GM19035 (cell line): ENCODE measurements around the gene IGF2BP3.

ENCODE experiments used
- ATAC-seq: cut with Tn5 transposase; IDR thresholded peaks from one replicate; pipeline ENCODE4 v1.9.1; 2021; ENCODE audit not compliant: unreplicated experiment

Gene IGF2BP3

GRCh38 chr7:23298885-23299769, 171.2 kb downstream of the IGF2BP3 start, which contains the start of gene MALSU1:
Gene MALSU1, plus strand, starts transcription at chr7:23299339. Its CDS starts 14 bp downstream, at chr7:23299353.
- peak; percentile 99 for ATAC-seq

GRCh38 chr7:23298141-23298881, 172.0 kb downstream of the IGF2BP3 start:
- ATAC-seq: no peak

- no peak for ATAC-seq
Observed at GRCh38 chr7:23295401-23295697, 174.9 kb downstream of the IGF2BP3 start.

DNA sequence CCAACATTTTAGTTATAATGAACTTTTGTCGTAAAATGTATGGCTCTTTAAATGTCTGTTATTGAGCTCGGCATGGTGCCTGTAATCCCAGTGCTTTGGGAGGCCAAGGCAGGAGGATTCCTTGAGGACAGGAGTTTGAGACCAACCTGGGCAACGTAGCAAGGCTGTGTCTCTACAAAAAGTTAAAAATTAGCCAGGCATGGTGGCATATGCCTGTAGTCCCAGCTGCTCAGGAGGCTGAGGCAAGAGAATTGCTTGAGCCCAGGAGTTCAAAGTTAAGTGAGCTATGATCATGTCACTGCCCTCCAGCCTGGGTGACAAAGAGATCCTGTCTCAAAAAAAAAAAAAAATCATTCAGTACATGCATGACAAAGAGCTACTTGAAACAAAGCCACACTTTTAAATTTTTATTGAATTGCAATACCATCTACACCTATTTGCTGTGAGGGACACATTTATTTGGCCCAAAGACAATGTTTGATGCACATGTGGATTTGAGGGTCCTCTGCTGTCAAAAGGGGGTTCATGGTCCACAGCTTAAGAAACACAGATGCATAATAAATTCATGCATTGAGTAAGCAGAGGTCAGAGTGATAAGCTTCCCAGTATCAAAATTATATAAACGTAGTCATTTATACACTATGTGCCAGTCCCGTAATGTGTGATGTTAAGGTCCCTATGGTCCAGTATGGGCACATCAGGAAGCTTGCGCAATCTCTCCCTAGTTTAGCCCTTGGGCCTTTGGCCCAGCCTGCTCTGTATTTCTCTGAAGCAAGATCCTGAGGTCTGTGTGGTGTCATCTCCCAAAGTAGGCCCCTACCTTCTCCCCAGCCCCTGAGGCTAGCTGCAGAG, 175.5 kb downstream of the IGF2BP3 start:
- no peak for ATAC-seq

GRCh38 chr7:23293500-23294073, 176.7 kb downstream of the IGF2BP3 start:
- no peak for ATAC-seq

- no peak for ATAC-seq
Observed at GRCh38 chr7:23292623-23293022, 177.7 kb downstream of the IGF2BP3 start.

GRCh38 chr7:23291957-23292560, 178.2 kb downstream of the IGF2BP3 start:
- no peak for ATAC-seq

- ATAC-seq: no peak
Observed at GRCh38 chr7:23290993-23291392, 179.3 kb downstream of the IGF2BP3 start.

GRCh38 chr7:23287612-23288011, 182.7 kb downstream of the IGF2BP3 start:
- no peak for ATAC-seq

DNA sequence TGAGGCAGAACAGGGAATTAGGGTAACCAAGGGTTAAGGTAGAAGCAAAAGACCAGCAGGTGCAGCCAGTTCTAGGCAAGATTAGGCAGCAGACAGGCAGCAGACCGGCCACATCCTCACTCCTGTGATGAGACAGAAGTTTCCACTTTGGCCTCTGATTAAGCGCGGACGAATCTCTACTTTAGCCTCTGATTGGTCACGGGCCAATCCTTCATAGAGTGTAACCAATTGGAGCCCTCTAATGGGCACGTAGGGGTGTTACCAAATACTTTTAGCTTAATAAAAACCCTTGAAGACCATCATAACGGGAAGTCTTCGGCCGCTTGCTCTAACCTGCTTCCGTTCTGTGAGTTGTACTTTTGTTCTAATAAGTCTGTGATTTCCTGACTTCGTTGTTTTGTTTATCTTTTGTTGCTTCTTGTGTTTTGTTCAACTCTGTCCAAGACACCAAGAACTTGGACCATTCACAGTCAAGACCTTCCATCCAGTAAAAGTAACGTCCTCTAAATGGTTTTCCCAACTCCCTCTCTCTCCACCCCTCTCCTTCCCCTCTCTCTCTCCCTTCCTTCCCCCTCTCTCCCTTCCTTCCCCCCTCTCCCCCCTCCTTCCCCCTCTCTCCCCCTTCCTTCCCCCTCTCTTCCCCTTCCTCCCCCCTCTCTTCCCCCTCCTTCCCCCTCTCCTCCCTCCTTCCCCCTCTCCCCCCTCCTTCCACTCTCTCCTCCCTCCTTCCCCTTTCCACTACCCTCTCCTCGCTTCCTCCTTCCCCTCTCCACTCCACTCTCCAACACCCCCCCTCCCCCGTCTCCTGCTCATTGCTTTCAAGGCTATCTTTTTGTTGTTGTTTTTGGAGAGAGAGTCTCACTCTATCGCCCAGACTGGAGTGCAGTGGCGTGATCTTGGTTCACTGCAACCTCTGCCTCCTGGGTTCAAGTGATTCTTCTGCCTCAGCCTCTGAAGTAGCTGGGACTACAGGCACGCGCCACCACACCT, 184.3 kb downstream of the IGF2BP3 start:
- ATAC-seq: no peak

- no peak for ATAC-seq
Observed at GRCh38 chr7:23284871-23285270, 185.4 kb downstream of the IGF2BP3 start.

- no peak for ATAC-seq
Observed at GRCh38 chr7:23283086-23283485, 187.2 kb downstream of the IGF2BP3 start.

GRCh38 chr7:23279819-23280525, 190.3 kb downstream of the IGF2BP3 start:
- ATAC-seq: no peak

DNA sequence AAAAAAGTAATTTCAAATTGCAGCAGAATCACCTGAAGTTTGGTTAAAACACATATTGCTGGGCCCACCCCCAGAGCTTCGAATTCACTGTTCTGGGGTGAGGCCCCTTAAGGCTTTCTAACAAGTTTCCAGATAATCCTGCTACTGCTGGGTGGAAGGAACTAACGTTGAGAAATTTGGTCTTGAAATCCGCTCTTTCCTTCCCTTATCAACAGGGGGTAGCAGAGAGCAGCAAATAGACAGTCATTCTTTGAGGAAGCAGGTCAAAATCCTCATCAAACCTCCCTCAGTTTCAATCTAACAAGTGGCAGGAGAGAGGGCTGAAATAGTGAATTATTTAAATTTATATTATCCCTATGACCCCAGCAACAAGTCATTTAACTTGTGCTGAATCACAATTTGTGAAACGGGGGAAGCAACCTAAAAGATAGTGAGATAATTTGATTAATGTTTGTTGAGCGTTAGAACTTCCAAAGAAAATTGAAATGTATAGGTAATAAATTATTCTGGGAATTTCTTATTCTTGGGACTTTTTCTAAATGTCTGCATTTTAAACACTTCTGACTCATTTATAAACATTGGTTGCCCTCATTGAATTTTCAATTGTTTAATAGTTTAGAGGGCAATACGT, 192.8 kb downstream of the IGF2BP3 start:
- no peak for ATAC-seq

GRCh38 chr7:23276947-23277346, 193.3 kb downstream of the IGF2BP3 start:
- ATAC-seq: no peak

DNA sequence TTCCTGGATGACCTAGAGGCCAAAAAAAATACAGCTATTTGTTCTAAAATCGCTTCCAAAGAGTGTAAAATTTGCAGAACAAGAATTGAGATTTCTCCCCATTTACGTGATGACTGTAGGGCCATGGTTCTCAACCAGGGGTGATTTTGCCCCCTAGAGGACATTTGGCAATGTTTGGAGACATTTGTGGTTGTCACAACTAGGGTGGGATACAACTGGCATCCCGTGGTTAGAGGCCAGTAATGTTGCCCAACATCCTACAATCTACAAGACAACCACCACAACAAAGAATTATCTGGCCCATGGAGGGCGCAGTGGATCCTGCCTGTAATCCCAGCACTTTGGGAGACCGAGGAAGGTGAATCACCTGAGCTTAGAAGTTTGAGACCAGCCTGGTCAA, 193.9 kb downstream of the IGF2BP3 start:
- no peak for ATAC-seq

- no peak for ATAC-seq
Observed at GRCh38 chr7:23275912-23276311, 194.4 kb downstream of the IGF2BP3 start.

GRCh38 chr7:23273141-23273599, 197.1 kb downstream of the IGF2BP3 start:
- peak; percentile 99 for ATAC-seq
